Fibroblast of lung (primary cell): ENCODE data around the gene BRD7. TPM values are rescaled to one million over a fixed set of nuclear protein-coding genes. Genes with fewer than 3 reads are reported as not detected.

Experiments used
- DNase-seq, 2 donors: peaks; one replicate each; pipeline versions ENCODE4 v3.0.0 to v3.0.0-alpha.2; 2010; ENCODE audit warnings: low read depth in 2 of 2
- H2AFZ ChIP-seq: 2 replicates; pipeline ENCODE4 v1.5.1; 2012; ENCODE audit warnings: low read length, control low read depth, inconsistent platforms
- H3K27ac ChIP-seq: 2 replicates; pipeline ENCODE4 v1.5.1; 2011; ENCODE audit warnings: low read length, control low read depth; ENCODE audit not compliant: insufficient read depth
- H3K27me3 ChIP-seq: 2 replicates; pipeline ENCODE4 v1.5.1; 2011; ENCODE audit warnings: mild to moderate bottlenecking, low read length; ENCODE audit not compliant: control insufficient read depth, insufficient read depth
- H3K36me3 ChIP-seq: 2 replicates; pipeline ENCODE4 v1.5.1; 2011; ENCODE audit warnings: low read length; ENCODE audit not compliant: control insufficient read depth, insufficient read depth
- H3K4me1 ChIP-seq: 2 replicates; pipeline ENCODE4 v1.5.1; 2011; ENCODE audit warnings: low read length; ENCODE audit not compliant: control insufficient read depth, insufficient read depth; ENCODE audit errors: extremely low read depth
- H3K4me2 ChIP-seq: 2 replicates; pipeline ENCODE4 v1.5.1; 2011; ENCODE audit warnings: low read length, control low read depth; ENCODE audit not compliant: insufficient read depth; ENCODE audit errors: extremely low read depth
- H3K4me3 ChIP-seq, 4 experiments: fragments of 200-600 bp in 1 of 4; sonication (generic) in 1 of 4; replicated peaks in 1 of 4; 2 replicates each; pipeline ENCODE4 v1.5.1; 2011 to 2016; ENCODE audit warnings: low read length in 4 of 4, low read depth in 3 of 4, mild to moderate bottlenecking in 3 of 4, control low read depth in 2 of 4, inconsistent platforms in 1 of 4, mixed read lengths in 1 of 4; ENCODE audit not compliant: insufficient read depth in 1 of 4; ENCODE audit errors: control extremely low read depth in 1 of 4
- H3K79me2 ChIP-seq: 2 replicates; pipeline ENCODE4 v1.5.1; 2012; ENCODE audit warnings: mild to moderate bottlenecking, low read length, inconsistent platforms; ENCODE audit not compliant: control insufficient read depth, insufficient read depth
- H3K9ac ChIP-seq: 2 replicates; pipeline ENCODE4 v1.5.1; 2011; ENCODE audit warnings: mild to moderate bottlenecking, low read length, control low read depth; ENCODE audit not compliant: insufficient read depth
- H3K9me3 ChIP-seq: 2 replicates; pipeline ENCODE4 v1.5.1; 2012; ENCODE audit warnings: low read depth, low read length; ENCODE audit not compliant: control insufficient read depth, insufficient read depth
- H4K20me1 ChIP-seq: 2 replicates; pipeline ENCODE4 v1.5.1; 2011; ENCODE audit warnings: low read length; ENCODE audit not compliant: control insufficient read depth, insufficient read depth; ENCODE audit errors: extremely low read depth
- CTCF ChIP-seq, 2 donors: IDR thresholded peaks in 1 of 2; conservative IDR thresholded peaks in 1 of 2; 1 replicate in 1 of 2; 2 replicates in 1 of 2; pipeline ENCODE4 v1.5.1; 2011 to 2012; ENCODE audit warnings: low read length in 2 of 2, control low read depth in 1 of 2, inconsistent platforms in 1 of 2, low read depth in 1 of 2, mild to moderate bottlenecking in 1 of 2
- EZH2 ChIP-seq: IDR thresholded peaks from 2 replicates; pipeline ENCODE4 v1.5.1; 2012; ENCODE audit warnings: low read length, control low read depth, mild to moderate bottlenecking; ENCODE audit errors: missing control alignments
- polyA plus RNA-seq, 2 donors: library from polyadenylated mRNA; depleted of rRNA in 1 of 2; stranded (reverse) in 1 of 2; unstranded in 1 of 2; fragments of >200 nt; gene quantifications; 2 replicates each; pipeline ENCODE4 v1.2.1, GENCODE V29; 2011 to 2012; ENCODE audit warnings: missing spikeins in 1 of 2
- total RNA-seq: library from RNA; depleted of rRNA; stranded (reverse); fragments of >200 nt; gene quantifications from 2 replicates; pipeline ENCODE4 v1.2.1, GENCODE V29; 2014

Gene BRD7
- total and polyA plus RNA-seq, 2 donors (not counting 1 experiment from before 2014, with no cell fraction given) = 50.0 to 51.5 TPM

GRCh38 chr16:50403491-50403890 is 34.7 kb upstream of the BRD7 start:
- Histone ChIP-seq H3K79me2 (no peaks in the 10 kb centered on the region), H3K4me2 (no peak overlapping the region), H3K27me3 (no peaks in the 10 kb centered on the region), H3K9me3 (no peaks in the 10 kb centered on the region), H3K9ac (no peak overlapping the region), H3K36me3 (no peaks in the 10 kb centered on the region), H3K27ac (no peak overlapping the region), H3K4me3 (no peak overlapping the region), H3K4me1 (no peaks in the 10 kb centered on the region), H4K20me1 (no peaks in the 10 kb centered on the region), H2AFZ (no peak overlapping the region)
- TF ChIP-seq CTCF (conservative IDR thresholded peaks at IDR 0.05 in 1 of 2, IDR thresholded peaks at IDR 0.05 in 1 of 2; ENCODE audit: low read depth in 1 of 2, low read length in 2 of 2) (no peak), EZH2 (no peak)
- DNase-seq = no peak

- TF ChIP-seq CTCF (conservative IDR thresholded peaks at IDR 0.05 in 1 of 2, IDR thresholded peaks at IDR 0.05 in 1 of 2; ENCODE audit: low read depth in 1 of 2, low read length in 2 of 2) (no peak), EZH2 (no peak)
- DNase-seq = no peak
- H3K4me3 ChIP-seq = no peak overlapping the region
These were observed 33.6 kb upstream of the BRD7 start for GRCh38 chr16:50402298-50402895.

GRCh38 chr16:50401355-50401754 is 32.6 kb upstream of the BRD7 start:
- Histone ChIP-seq H3K79me2 (no peaks in the 10 kb centered on the region), H3K9me3 (no peaks in the 10 kb centered on the region), H3K27me3 (no peaks in the 10 kb centered on the region), H3K36me3 (no peaks in the 10 kb centered on the region), H3K9ac (no peak overlapping the region), H3K4me2 (no peak overlapping the region), H4K20me1 (no peaks in the 10 kb centered on the region), H3K27ac (no peak overlapping the region), H3K4me3 (no peak overlapping the region), H2AFZ (no peak overlapping the region), H3K4me1 (no peaks in the 10 kb centered on the region)
- TF ChIP-seq CTCF (conservative IDR thresholded peaks at IDR 0.05 in 1 of 2, IDR thresholded peaks at IDR 0.05 in 1 of 2; ENCODE audit: low read depth in 1 of 2, low read length in 2 of 2) (no peak), EZH2 (no peak)
- DNase-seq = no peak

More at GRCh38 chr16:50402298-50402895, 33.6 kb upstream of the BRD7 start:
- Histone ChIP-seq H3K9me3 (no peaks in the 10 kb centered on the region), H3K9ac (no peak overlapping the region), H3K36me3 (no peaks in the 10 kb centered on the region), H3K79me2 (no peaks in the 10 kb centered on the region), H3K4me1 (no peaks in the 10 kb centered on the region), H3K4me2 (no peak overlapping the region), H3K27ac (no peak overlapping the region), H4K20me1 (no peaks in the 10 kb centered on the region), H3K27me3 (no peaks in the 10 kb centered on the region), H2AFZ (no peak overlapping the region)
